Esophagus squamous epithelium (tissue), 4 donors: ENCODE results near the gene LDLRAD4.

Source experiments
- POLR2A ChIP-seq, 4 donors: fragments of 450-650 bp; IDR thresholded peaks; one replicate each; pipeline ENCODE4 v1.6.1; 2017; ENCODE audit warnings: antibody characterized with exemption in 4 of 4, mild to moderate bottlenecking in 4 of 4, moderate library complexity in 3 of 4
- TF ChIP-seq, protein P1 (sequence below), 6 experiments: fragments of 450-650 bp in 4 of 6; fragments of 200-600 bp in 2 of 6; sonication (generic) in 2 of 6; IDR thresholded peaks; one replicate each; pipeline ENCODE4 v1.5.1; 2016 to 2019; ENCODE audit warnings: antibody characterized with exemption in 6 of 6, mild to moderate bottlenecking in 4 of 6, moderate library complexity in 4 of 6

GRCh38 chr18:13499803-13500202 is 281.2 kb downstream of the LDLRAD4 start:
- TF ChIP-seq, protein P1, sequence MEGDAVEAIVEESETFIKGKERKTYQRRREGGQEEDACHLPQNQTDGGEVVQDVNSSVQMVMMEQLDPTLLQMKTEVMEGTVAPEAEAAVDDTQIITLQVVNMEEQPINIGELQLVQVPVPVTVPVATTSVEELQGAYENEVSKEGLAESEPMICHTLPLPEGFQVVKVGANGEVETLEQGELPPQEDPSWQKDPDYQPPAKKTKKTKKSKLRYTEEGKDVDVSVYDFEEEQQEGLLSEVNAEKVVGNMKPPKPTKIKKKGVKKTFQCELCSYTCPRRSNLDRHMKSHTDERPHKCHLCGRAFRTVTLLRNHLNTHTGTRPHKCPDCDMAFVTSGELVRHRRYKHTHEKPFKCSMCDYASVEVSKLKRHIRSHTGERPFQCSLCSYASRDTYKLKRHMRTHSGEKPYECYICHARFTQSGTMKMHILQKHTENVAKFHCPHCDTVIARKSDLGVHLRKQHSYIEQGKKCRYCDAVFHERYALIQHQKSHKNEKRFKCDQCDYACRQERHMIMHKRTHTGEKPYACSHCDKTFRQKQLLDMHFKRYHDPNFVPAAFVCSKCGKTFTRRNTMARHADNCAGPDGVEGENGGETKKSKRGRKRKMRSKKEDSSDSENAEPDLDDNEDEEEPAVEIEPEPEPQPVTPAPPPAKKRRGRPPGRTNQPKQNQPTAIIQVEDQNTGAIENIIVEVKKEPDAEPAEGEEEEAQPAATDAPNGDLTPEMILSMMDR (IDR thresholded peaks at IDR 0.05): no peak
- TF ChIP-seq POLR2A (IDR thresholded peaks at IDR 0.05): no peak
